Heart right ventricle (tissue), 16 donors: Measurements from ENCODE around the gene TPRX1. TPM values are rescaled to one million over a fixed set of nuclear protein-coding genes. Genes with fewer than 3 reads are reported as not detected.
"Not testable (repeated sequence)": the region's sequence is repeated elsewhere in the genome, so short reads cannot be mapped to it uniquely, and the experiment has no call there.

Source experiments
- ATAC-seq, 8 donors: fragments of 200-7000 bp; cut with Tn5 transposase; one replicate each; pipeline ENCODE4 v1.9.1; 2020; ENCODE audit warnings: mild to moderate bottlenecking in 8 of 8, moderate library complexity in 8 of 8, moderate number of reproducible peaks in 1 of 8
- DNase-seq, 2 donors: peaks; one replicate each; pipeline ENCODE4 v3.0.0-alpha.2; 2020
- H3K27ac ChIP-seq, 10 donors: fragments of 200-600 bp; sonication (generic) in 2 of 10; one replicate each; pipeline versions ENCODE4 v1.5.0 to v1.8.0; 2020 to 2022; ENCODE audit warnings: mild to moderate bottlenecking in 3 of 10
- H3K27me3 ChIP-seq, 7 donors: fragments of 200-600 bp; one replicate each; pipeline ENCODE4 v1.8.0; 2021 to 2022; ENCODE audit warnings: mild to moderate bottlenecking in 2 of 7
- H3K36me3 ChIP-seq, 9 donors: fragments of 200-600 bp; sonication (generic) in 1 of 9; one replicate each; pipeline versions ENCODE4 v1.5.0 to v1.8.0; 2020 to 2022; ENCODE audit warnings: mild to moderate bottlenecking in 2 of 9
- H3K4me1 ChIP-seq, 9 donors: fragments of 200-600 bp; sonication (generic) in 1 of 9; one replicate each; pipeline versions ENCODE4 v1.5.0 to v1.8.0; 2020 to 2022; ENCODE audit warnings: mild to moderate bottlenecking in 4 of 9
- H3K4me3 ChIP-seq, 10 donors: fragments of 200-600 bp; sonication (generic) in 2 of 10; one replicate each; pipeline versions ENCODE4 v1.5.0 to v1.8.0; 2020 to 2022; ENCODE audit warnings: mild to moderate bottlenecking in 7 of 10, moderate library complexity in 2 of 10
- H3K9me3 ChIP-seq, 11 donors: fragments of 200-600 bp in 10 of 11; sonication (generic) in 2 of 11; one replicate each; pipeline versions ENCODE4 v1.5.0 to v1.8.0; 2013 to 2022; ENCODE audit warnings: mild to moderate bottlenecking in 2 of 11, control low read depth in 1 of 11, moderate library complexity in 1 of 11
- CTCF ChIP-seq, 9 donors: fragments of 200-600 bp; sonication (generic) in 2 of 9; IDR thresholded peaks; one replicate each; pipeline versions ENCODE4 v1.5.0 to v1.8.0; 2021 to 2022; ENCODE audit warnings: antibody characterized with exemption in 9 of 9, mild to moderate bottlenecking in 5 of 9, moderate library complexity in 1 of 9
- WGBS, 2 donors: extraction: QIAGEN DNeasy Blood & Tissue Kit; methylation state at CpG; one replicate each; pipeline ENCODE4 v1.1.7; 2013; ENCODE audit warnings: inconsistent platforms in 1 of 2; 5-methylcytosine and 5-hydroxymethylcytosine counted together
- intact Hi-C, 10 donors: fragments of 100-400 bp; cut with DNase I; formaldehyde crosslinking; loops; one replicate each; pipeline versions ENCODE4 v1.11.1 to v1.14.2; 2022
- polyA plus RNA-seq, 2 donors: library from polyadenylated mRNA; stranded (reverse); fragments of 200-250 nt; gene quantifications; one replicate each; pipeline ENCODE4 v1.2.3, GENCODE V29; 2013
- total RNA-seq, 10 donors: library from RNA; stranded (reverse); fragmentation: NEBNext Ultra II Directional in 3 of 10; extraction: Animal tissue kit (Norgen Biotek cat#: 25700) in 3 of 10; gene quantifications; one replicate each; pipeline versions ENCODE4 v1.2.1 to v1.2.4, GENCODE V29; 2021 to 2023
- donor health status: Arrhythmogenic right ventricular cardiomyopathy.
- donor health status: ischemic (EF 13 %, LVEDD 7.1; RV severe dilation, severe dysfunction).
- donor health status: healthy with polysubstance abuse.
- donor health status: DM: no; HTN: yes; CAD: no.
- donor health status: DM: no; HTN: no; CAD: no.
- donor health status: ischemic (EF 25% LVEDD 6.9; RV normal size, moderate dysfunction).
- donor health status: ischemic (EF 25% LVEDD 5.7; RV mildly dilated, moderate dysfunction).
- donor health status: healthy.
- donor health status: DM: yes; HTN: yes; CAD: no.
- donor health status: Ischemic cardiomyopathy.
- donor health status: ischemic (EF 35%, LVEDD 5.7; RV mildly dilated, moderate dysfunction).
- donor health status: nonischemic (EF 11% LVEDD 7.7; RV severe dilation, severe dysfunction).
- donor health status: DM: yes; HTN: yes; CAD: no.
- donor health status: PGD.
- donor health status: ischemic (EF 29% LVEDD 5.4; RV normal size, mild dysfunction).
- donor health status: nonischemic (EF 23%, LVEDD 6.1; RV moderate dilation, normal function).

Gene TPRX1
- total and polyA plus RNA-seq, 12 donors, result not detected

GRCh38 chr19:47778954-47779351 is 25.4 kb downstream of the TPRX1 start:
- peak overlapping the region; percentile 98 to 100 (median 99) for H3K27ac ChIP-seq
- intact Hi-C loops, result no loop called here
- H3K4me3 ChIP-seq, result peak overlapping the region; percentile 78 to 100 (median 91)
- H3K9me3 ChIP-seq, result no peaks in the 10 kb centered on the region
- WGBS, 2 donors, result 0 to 1% methylated on average over 20 of the region's 20 CpGs
- DNase-seq, result peak in 1 of 2 donors; percentile 47
- H3K4me1 ChIP-seq, result peaks cover 10 to 59% (median 45%) of the 10 kb centered on the region in 9 donors
- peak; percentile 27 to 71 (median 54) for ATAC-seq
- no peaks in the 10 kb centered on the region for H3K27me3 ChIP-seq
- H3K36me3 ChIP-seq, result peaks cover 0 to 36% (median 13%) of the 10 kb centered on the region in 9 donors
- TF ChIP-seq CTCF (IDR thresholded peaks at IDR 0.05), result no peak

- Histone ChIP-seq H3K4me1 (peaks cover 10 to 54% (median 42%) of the 10 kb centered on the region in 9 donors), H3K9me3 (no peaks in the 10 kb centered on the region), H3K27ac (peak within 1 kb of the TSS; percentile 98 to 100 (median 99)), H3K4me3 (peak within 1 kb of the TSS; percentile 78 to 100 (median 91)), H3K36me3 (peaks cover 0 to 29% (median 8%) of the 10 kb centered on the region in 9 donors), H3K27me3 (no peaks in the 10 kb centered on the region)
- TF ChIP-seq CTCF (IDR thresholded peaks at IDR 0.05), result peak in 1 of 9 donors; percentile 7
- intact Hi-C loops, result no loop called here
- ATAC-seq (peak; percentile 86 to 93 (median 88)), DNase-seq (peak; percentile 80 to 87)
- 1% methylated on average over 62 to 65 of the region's 65 CpGs for WGBS, 2 donors
Observed at GRCh38 chr19:47778049-47778953, 26.1 kb downstream of the TPRX1 start, which contains the start of gene SELENOW. Gene SELENOW (plus strand): TSS chr19:47778703. CDS start chr19:47778786, 83 bp downstream.

GRCh38 chr19:47777245-47778048 is 26.9 kb downstream of the TPRX1 start:
- Histone ChIP-seq H3K4me1 (peaks cover 10 to 45% (median 39%) of the 10 kb centered on the region in 9 donors), H3K27ac (peak overlapping the region; percentile 98 to 100 (median 99)), H3K36me3 (peaks cover 0 to 21% (median 6%) of the 10 kb centered on the region in 9 donors), H3K4me3 (peak overlapping the region; percentile 78 to 100 (median 91))
- ATAC-seq, intact Hi-C loops, H3K9me3 ChIP-seq, H3K27me3 ChIP-seq, DNase-seq: not testable (repeated sequence)
- WGBS, 2 donors, result 67 to 84% methylated on average over 23 of the region's 23 CpGs

GRCh38 chr19:47776568-47776967 is 27.8 kb downstream of the TPRX1 start:
- H3K27ac ChIP-seq, result peak overlapping the region in 4 of 10 donors; percentile 33 to 100 (median 39)
- DNase-seq (no peak), ATAC-seq (no peak)
- no peak for TF ChIP-seq CTCF (IDR thresholded peaks at IDR 0.05)
- intact Hi-C loops, result no loop called here
- H3K4me3 ChIP-seq, result no peak overlapping the region
- 62 to 85% methylated on average over 4 of the region's 4 CpGs for WGBS, 2 donors
- peaks cover 0 to 12% (median 0%) of the 10 kb centered on the region in 9 donors for H3K36me3 ChIP-seq
- no peaks in the 10 kb centered on the region for H3K9me3 ChIP-seq
- peaks cover 10 to 36% (median 30%) of the 10 kb centered on the region in 9 donors for H3K4me1 ChIP-seq
- H3K27me3 ChIP-seq, result no peaks in the 10 kb centered on the region

GRCh38 chr19:47771291-47771690 is 33.1 kb downstream of the TPRX1 start:
- intact Hi-C loops, H3K4me1 ChIP-seq, DNase-seq, H3K27me3 ChIP-seq, H3K9me3 ChIP-seq, H3K4me3 ChIP-seq, H3K36me3 ChIP-seq, ATAC-seq: not testable (repeated sequence)
- 88 to 89% methylated on average over 6 of the region's 6 CpGs for WGBS, 2 donors
- H3K27ac ChIP-seq, result peak overlapping the region in 1 of 10 donors; percentile 35
